ENCODE data around the gene SAA1.

The SAA1 gene

DNA sequence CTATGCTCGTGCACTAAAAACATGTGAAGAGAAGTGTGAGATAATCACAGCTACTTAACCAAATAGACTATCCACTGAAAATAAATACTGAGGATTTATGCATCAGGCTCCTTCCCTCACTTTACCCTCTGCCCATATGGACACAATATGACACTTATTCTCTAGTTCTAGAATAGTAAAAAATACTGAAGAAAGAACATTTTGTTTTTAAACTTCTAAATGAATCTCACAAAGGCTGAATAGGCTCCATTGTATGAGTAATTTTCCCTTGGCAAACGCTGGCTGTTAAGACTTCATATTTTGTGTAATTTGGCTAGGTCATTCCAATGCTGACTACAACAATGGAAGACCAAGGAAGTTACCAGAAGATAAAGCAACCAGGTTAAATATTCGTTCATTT, 45.9 kb downstream of the SAA1 start:
- DNase-seq: no peak

DNA sequence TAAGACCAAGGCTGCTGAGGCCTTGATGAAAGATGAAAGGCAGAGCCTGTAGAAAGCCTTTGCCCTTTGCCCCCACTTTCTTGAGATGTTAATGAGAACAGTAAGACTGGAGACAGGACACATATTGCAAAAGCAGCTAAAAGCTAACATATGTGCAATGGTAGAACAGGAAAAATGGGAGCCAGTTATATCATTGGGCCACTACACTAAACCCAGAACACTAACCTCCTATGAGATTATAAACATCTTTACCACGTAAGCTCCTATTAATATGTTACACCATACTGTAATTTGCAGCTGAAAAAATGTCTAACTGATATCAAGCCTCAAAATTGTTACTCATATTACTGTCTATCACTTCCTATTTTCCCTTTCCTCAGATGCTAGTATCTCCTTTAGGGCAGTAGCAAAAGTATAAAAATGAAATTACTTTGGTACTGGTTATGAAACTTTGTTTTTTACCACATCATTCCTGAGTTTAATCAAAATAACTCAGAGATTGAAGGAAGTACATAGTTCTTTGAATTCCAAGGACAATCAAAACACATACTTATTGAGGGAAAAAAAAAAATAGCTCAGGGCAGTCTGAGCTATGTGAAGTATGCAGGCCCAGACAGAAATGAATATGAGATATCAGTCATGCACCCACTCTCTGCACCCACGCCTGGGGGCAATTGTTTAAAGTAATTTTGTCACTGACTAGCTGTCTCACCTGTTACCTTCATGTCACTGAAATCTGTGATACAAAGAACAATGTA, 46.8 kb downstream of the SAA1 start:
- no peak for DNase-seq

DNA sequence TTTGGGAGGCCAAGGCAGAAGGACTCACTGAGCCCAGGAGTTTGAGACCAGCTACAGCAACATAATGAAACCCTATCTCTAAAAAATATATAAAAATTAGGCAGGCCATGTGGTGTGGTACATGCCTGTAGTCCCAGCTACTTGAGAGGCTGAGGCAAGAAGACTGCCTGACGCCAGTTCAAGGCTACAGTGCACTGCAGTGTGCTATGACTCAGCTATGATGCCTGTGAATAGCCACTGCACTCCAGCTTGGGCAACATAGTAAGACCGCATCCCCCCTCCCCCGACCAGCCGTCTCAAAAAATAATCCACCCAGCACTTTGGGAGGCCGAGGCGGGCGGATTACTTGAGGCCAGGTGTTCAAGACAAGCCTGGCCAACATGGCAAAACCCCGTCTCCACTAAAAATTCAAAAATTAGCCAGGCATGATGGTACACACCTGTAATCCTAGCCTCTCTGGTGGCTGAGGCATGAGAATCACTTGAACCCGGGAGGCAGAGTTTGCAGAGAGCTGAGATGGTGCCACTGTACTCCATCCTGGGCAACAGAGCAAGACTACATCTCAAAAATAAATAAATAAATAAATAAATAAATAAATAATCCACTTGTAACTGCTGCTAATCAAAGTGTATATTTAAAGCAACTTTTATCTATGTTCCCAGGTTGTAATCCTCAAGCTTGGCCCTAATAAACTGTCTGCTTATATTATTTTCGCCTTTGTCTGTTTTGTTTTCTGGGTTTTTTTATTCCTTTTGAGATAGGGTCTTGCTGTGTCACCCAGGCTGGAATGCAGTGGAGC, 48.1 kb downstream of the SAA1 start:
- no peak for DNase-seq

DNA sequence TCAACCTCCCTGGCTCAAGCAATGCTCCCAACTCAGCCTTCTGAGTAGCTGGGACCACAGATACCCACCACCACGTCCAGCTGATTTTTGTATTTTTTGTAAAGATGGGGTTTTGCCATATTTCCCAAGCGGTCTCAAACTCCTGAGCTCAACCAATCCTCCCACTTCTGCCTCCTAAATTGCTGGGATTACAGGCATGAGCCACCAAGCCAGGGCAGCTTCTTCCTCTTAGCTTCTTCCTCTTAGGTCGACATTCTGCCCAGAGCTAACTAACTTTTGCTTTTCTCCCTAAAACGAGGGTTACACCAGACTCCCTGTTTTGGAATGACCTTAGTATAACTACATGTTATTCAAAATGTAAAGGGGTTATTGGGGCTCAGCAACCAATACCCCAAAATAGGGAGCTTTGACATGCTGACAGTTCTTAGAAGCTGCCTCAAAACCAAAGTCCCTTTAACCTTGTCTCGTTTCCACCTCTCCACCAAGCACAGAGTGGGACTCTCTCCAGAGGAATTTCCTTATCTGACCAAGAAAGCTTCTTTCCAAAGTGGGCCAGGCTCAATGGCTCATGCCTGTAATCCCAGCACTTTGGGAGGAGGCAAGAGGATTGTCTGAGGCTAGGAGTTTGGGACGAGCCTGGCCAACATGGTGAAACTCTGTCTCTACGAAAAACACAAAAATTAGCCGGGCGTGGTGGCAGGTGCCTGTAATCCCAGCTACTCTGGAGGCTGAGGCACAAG, 48.9 kb downstream of the SAA1 start:
- DNase-seq: no peak

DNA sequence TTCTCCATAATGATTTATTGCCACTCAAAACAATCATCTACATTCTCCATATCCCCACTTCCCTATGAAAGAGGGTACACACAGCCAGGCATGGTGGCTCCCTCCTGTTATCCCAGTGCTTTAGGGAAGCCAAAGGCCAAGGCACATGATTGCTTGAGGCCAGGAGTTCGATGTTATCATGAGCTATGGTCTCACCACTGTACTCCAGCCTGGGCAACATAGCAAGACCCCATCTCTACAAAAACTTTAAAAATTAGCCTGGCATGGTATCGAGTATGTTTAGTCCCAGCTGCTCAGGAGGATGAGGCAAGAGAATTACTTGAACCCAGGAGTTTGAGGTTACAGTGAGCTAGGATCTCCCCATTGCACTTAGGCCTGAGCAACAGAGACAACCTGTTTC, 49.8 kb downstream of the SAA1 start:
- DNase-seq: no peak

DNA sequence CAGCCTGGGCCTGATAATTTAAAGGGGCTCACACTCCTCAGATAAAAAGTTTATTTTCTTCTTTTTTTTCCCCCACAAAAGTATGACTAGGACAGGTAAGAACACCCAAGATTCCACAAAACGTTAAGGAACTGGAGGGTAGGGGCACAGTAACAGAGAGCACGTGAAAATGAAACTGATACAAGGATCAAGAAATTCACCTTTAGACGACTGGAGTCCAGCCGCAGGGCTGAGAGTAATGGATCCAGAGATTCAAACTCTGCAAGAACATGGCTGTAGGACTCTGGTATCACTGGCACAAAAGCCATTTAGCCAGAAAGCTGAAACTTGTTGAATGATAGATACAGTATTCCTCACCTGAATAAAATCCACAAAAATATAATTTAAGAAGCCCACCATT, 51.5 kb downstream of the SAA1 start:
- no peak for DNase-seq
